ENCODE data around the gene SYF2.

DNA sequence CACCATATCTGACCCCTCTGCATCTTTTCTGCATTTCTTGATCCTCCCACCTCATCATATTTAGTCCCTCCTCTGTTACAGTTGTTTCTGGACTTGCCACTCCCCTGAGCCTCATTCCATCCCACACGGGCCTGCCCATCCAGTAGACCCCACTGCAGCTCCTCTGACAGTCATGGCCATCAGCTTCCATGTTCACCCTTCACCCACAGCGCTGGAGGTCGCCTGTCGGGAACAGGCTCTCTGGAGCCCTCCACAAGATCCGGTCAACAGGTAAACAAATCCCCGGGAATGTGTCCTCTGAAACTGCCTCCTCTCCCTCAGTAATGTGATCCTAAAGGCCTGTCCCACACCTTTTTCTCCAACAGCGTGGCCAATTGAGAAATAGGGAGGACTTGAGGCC lies 31.3 kb downstream of the SYF2 start:
- TF ChIP-seq POLR2A (IDR thresholded peaks at IDR 0.05; ENCODE audit: low read depth, low read length) (no peak), CTCF (conservative IDR thresholded peaks at IDR 0.05; ENCODE audit: low read depth, low read length) (no peak)
